Keratinocyte (primary cell): ENCODE results near the gene FAT2. TPM values are rescaled to one million over a fixed set of nuclear protein-coding genes. Genes with fewer than 3 reads are reported as not detected.

Source experiments
- DNase-seq: peaks from one replicate; pipeline ENCODE4 v3.0.0-alpha.2; 2011; ENCODE audit warnings: low read depth, missing footprints, low spot score
- FAIRE-seq: peaks from 2 replicates; lab custom pipeline; 2011; peaks lifted over from hg19 to GRCh38; lab: Jason Lieb, UNC
- H2AFZ ChIP-seq: 2 replicates; pipeline ENCODE4 v1.6.0; 2012; ENCODE audit warnings: low read length, control low read depth, inconsistent platforms; ENCODE audit not compliant: control insufficient read depth
- H3K27ac ChIP-seq: 2 replicates; pipeline ENCODE4 v1.5.1; 2011; ENCODE audit warnings: low read length; ENCODE audit not compliant: control insufficient read depth, insufficient read depth
- H3K27me3 ChIP-seq: 3 replicates; pipeline ENCODE4 v1.6.0; 2011; ENCODE audit warnings: low read length; ENCODE audit not compliant: control insufficient read depth, insufficient read depth; ENCODE audit errors: extremely low read depth
- H3K36me3 ChIP-seq, 2 experiments: 2 replicates in 1 of 2; 3 replicates in 1 of 2; pipeline ENCODE4 v1.5.1; 2011; ENCODE audit warnings: low read length in 2 of 2, mild to moderate bottlenecking in 1 of 2; ENCODE audit not compliant: control insufficient read depth in 2 of 2, insufficient read depth in 2 of 2; ENCODE audit errors: extremely low read depth in 1 of 2
- H3K4me1 ChIP-seq: 3 replicates; pipeline ENCODE4 v1.5.1; 2011; ENCODE audit warnings: low read length; ENCODE audit not compliant: control insufficient read depth, insufficient read depth; ENCODE audit errors: extremely low read depth
- H3K4me2 ChIP-seq: 3 replicates; pipeline ENCODE4 v1.6.0; 2011; ENCODE audit warnings: low read depth, low read length; ENCODE audit not compliant: control insufficient read depth, insufficient read depth; ENCODE audit errors: extremely low read depth
- H3K4me3 ChIP-seq, 3 experiments: fragments of 200-600 bp in 1 of 3; sonication (generic) in 1 of 3; 2 replicates in 2 of 3; 3 replicates in 1 of 3; pipeline ENCODE4 v1.5.1; 2011 to 2016; ENCODE audit warnings: low read length in 3 of 3, mild to moderate bottlenecking in 3 of 3, control low read depth in 2 of 3, inconsistent platforms in 1 of 3, low read depth in 1 of 3, mixed read lengths in 1 of 3, mixed run types in 1 of 3, moderate library complexity in 1 of 3; ENCODE audit not compliant: control insufficient read depth in 2 of 3, insufficient read depth in 2 of 3; ENCODE audit errors: extremely low read depth in 1 of 3
- H3K79me2 ChIP-seq: 2 replicates; pipeline ENCODE4 v1.6.0; 2012; ENCODE audit warnings: low read length; ENCODE audit not compliant: control insufficient read depth, insufficient read depth
- H3K9ac ChIP-seq: 3 replicates; pipeline ENCODE4 v1.6.0; 2011; ENCODE audit warnings: low read length; ENCODE audit not compliant: control insufficient read depth, insufficient read depth; ENCODE audit errors: extremely low read depth
- H3K9me1 ChIP-seq: 3 replicates; pipeline ENCODE4 v1.6.0; 2011; ENCODE audit warnings: low read length; ENCODE audit not compliant: control insufficient read depth, insufficient read depth; ENCODE audit errors: extremely low read depth
- H3K9me3 ChIP-seq: 2 replicates; pipeline ENCODE4 v1.5.1; 2012; ENCODE audit warnings: low read depth, low read length; ENCODE audit not compliant: control insufficient read depth
- H4K20me1 ChIP-seq: 3 replicates; pipeline ENCODE4 v1.6.0; 2011; ENCODE audit warnings: low read length; ENCODE audit not compliant: control insufficient read depth, insufficient read depth; ENCODE audit errors: extremely low read depth
- EZH2 ChIP-seq: IDR thresholded peaks from one replicate; pipeline ENCODE4 v1.6.1; 2012; ENCODE audit warnings: inconsistent platforms, mild to moderate bottlenecking, low read length, moderate library complexity
- dilution Hi-C: fragments of 300-500 bp; cut with MboI; formaldehyde crosslinking; loops from one replicate; pipeline ENCODE4 v1.7.0; 2020; ENCODE audit warnings: low sequenced_read_pairs; ENCODE audit not compliant: extremely low pct_ligation_motif_present
- polyA plus RNA-seq, 5 experiments: library from polyadenylated mRNA; depleted of rRNA in 3 of 5; stranded (reverse) in 3 of 5; stranded (forward) in 1 of 5; unstranded in 1 of 5; fragments of >200 nt; gene quantifications; 1 replicate in 1 of 5; 2 replicates in 3 of 5; 3 replicates in 1 of 5; pipeline versions ENCODE4 v1.2.1 to v1.2.3, GENCODE V29; 2011 to 2012; ENCODE audit warnings: missing spikeins in 2 of 5, low read depth in 1 of 5, low replicate concordance in 1 of 5
- TF ChIP-seq, protein P1 (sequence below), 3 experiments: IDR thresholded peaks in 1 of 3; conservative IDR thresholded peaks in 1 of 3; optimal IDR thresholded peaks in 1 of 3; 2 replicates in 2 of 3; 3 replicates in 1 of 3; pipeline versions ENCODE3 to v1.5.1; 2011; ENCODE audit warnings: low read length in 3 of 3, mild to moderate bottlenecking in 3 of 3, moderate library complexity in 2 of 3, control low read depth in 1 of 3, inconsistent platforms in 1 of 3; ENCODE audit not compliant: insufficient read depth in 2 of 3; ENCODE audit errors: extremely low read depth in 1 of 3

Gene FAT2
- polyA plus RNA-seq, 1 donor (not counting 4 experiments of a cell fraction or from before 2014, with no cell fraction given) = 35.0 TPM

DNA sequence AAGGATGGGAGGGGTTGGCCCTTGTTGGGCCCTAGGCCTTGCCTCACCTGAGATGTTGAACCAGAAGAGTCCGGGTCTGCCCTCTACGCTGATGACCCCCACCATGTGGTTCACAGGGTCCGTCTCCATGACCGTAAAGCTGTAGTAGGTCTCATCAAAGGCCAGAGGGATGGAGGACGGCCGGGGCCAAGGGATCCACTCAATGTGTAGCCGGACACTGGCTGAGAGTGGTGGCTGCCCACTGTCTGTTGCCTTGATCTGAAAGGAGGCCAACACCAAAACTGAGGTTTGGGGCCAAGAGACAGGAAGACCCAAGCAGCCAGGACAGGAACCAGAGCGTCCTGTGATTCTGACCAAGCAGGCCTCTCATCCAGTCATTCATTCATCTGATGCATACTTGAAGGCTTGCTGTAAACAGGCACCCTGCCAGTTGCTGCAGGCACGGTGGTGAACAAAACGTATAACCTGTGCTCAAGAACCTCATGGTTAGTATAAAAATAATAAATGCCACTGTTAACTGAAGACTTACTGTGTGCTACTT, 37.9 kb downstream of the FAT2 start:
- H3K27ac ChIP-seq = no peak overlapping the region

DNA sequence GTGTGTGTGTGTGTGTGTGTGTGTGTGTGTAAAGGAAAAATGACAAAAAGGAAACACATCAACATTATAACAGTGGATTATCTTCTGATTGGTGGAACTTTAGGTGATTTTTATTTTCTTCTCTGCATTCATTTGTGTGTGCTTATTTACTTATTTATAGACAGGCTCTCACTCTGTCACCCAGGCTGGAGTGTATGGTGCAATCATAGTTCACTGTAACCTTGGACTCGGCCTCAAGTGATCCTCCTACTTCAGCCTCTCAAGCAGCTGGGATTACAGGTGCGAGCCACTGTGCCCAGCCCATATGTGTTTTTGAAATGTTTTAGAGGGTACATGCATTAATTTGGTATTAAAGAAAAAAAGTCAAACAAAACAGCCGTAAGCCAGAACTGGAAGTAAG, 39.1 kb downstream of the FAT2 start:
- Histone ChIP-seq H3K4me2 (no peak overlapping the region), H4K20me1 (peaks cover 2% of the 10 kb centered on the region), H3K9me3 (no peaks in the 10 kb centered on the region), H3K9ac (no peak overlapping the region), H3K9me1 (peaks cover 2% of the 10 kb centered on the region), H3K79me2 (peaks cover 22% of the 10 kb centered on the region), H3K27me3 (no peaks in the 10 kb centered on the region), H3K4me1 (no peaks in the 10 kb centered on the region), H3K4me3 (no peak overlapping the region), H3K36me3 (peaks cover 52 to 74% of the 10 kb centered on the region in 2 experiments), H2AFZ (no peak overlapping the region), H3K27ac (no peak overlapping the region)
- dilution Hi-C loops = no loop called here
- FAIRE-seq (no peak), DNase-seq (no peak)
- no peak for TF ChIP-seq EZH2
- TF ChIP-seq, protein P1, sequence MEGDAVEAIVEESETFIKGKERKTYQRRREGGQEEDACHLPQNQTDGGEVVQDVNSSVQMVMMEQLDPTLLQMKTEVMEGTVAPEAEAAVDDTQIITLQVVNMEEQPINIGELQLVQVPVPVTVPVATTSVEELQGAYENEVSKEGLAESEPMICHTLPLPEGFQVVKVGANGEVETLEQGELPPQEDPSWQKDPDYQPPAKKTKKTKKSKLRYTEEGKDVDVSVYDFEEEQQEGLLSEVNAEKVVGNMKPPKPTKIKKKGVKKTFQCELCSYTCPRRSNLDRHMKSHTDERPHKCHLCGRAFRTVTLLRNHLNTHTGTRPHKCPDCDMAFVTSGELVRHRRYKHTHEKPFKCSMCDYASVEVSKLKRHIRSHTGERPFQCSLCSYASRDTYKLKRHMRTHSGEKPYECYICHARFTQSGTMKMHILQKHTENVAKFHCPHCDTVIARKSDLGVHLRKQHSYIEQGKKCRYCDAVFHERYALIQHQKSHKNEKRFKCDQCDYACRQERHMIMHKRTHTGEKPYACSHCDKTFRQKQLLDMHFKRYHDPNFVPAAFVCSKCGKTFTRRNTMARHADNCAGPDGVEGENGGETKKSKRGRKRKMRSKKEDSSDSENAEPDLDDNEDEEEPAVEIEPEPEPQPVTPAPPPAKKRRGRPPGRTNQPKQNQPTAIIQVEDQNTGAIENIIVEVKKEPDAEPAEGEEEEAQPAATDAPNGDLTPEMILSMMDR (optimal IDR thresholded peaks at IDR 0.05 in 1 of 3, IDR thresholded peaks at IDR 0.05 in 1 of 3, conservative IDR thresholded peaks at IDR 0.05 in 1 of 3; ENCODE audit: extremely low read depth in 1 of 3, insufficient read depth in 2 of 3, low read length in 3 of 3) = no peak

More for the DNA sequence above, 37.9 kb downstream of the FAT2 start:
- peaks cover 31% of the 10 kb centered on the region for H3K79me2 ChIP-seq
- dilution Hi-C loops = no loop called here
- H3K36me3 ChIP-seq = peaks cover 55 to 77% of the 10 kb centered on the region in 2 experiments
- no peak overlapping the region for H2AFZ ChIP-seq
- no peak overlapping the region for H3K4me3 ChIP-seq
- no peak overlapping the region for H3K4me2 ChIP-seq
- no peak overlapping the region for H3K9ac ChIP-seq
- no peaks in the 10 kb centered on the region for H3K27me3 ChIP-seq
- peaks cover 2% of the 10 kb centered on the region for H4K20me1 ChIP-seq
- no peaks in the 10 kb centered on the region for H3K9me3 ChIP-seq
- DNase-seq (no peak), FAIRE-seq (peak; percentile 32)
- H3K9me1 ChIP-seq = peaks cover 2% of the 10 kb centered on the region
- H3K4me1 ChIP-seq = no peaks in the 10 kb centered on the region
- TF ChIP-seq, protein P1 (optimal IDR thresholded peaks at IDR 0.05 in 1 of 3, IDR thresholded peaks at IDR 0.05 in 1 of 3, conservative IDR thresholded peaks at IDR 0.05 in 1 of 3; ENCODE audit: extremely low read depth in 1 of 3, insufficient read depth in 2 of 3, low read length in 3 of 3) = no peak
- no peak for TF ChIP-seq EZH2
